SIG-M5 treated with dmso at 0.1 percent for 504 hours (cell line): ENCODE measurements around the gene ARMC3.
A peak's percentile ranks its signal among the peaks of the same experiment; 100 is the strongest.
"Not testable (repeated sequence)": the region's sequence is repeated elsewhere in the genome, so short reads cannot be mapped to it uniquely, and the experiment has no call there.

Source experiments
- DNase-seq: peaks from one replicate; lab custom pipeline; 2025; ENCODE audit not compliant: unreplicated experiment; lab: John Stamatoyannopoulos, UW

Gene ARMC3

DNA sequence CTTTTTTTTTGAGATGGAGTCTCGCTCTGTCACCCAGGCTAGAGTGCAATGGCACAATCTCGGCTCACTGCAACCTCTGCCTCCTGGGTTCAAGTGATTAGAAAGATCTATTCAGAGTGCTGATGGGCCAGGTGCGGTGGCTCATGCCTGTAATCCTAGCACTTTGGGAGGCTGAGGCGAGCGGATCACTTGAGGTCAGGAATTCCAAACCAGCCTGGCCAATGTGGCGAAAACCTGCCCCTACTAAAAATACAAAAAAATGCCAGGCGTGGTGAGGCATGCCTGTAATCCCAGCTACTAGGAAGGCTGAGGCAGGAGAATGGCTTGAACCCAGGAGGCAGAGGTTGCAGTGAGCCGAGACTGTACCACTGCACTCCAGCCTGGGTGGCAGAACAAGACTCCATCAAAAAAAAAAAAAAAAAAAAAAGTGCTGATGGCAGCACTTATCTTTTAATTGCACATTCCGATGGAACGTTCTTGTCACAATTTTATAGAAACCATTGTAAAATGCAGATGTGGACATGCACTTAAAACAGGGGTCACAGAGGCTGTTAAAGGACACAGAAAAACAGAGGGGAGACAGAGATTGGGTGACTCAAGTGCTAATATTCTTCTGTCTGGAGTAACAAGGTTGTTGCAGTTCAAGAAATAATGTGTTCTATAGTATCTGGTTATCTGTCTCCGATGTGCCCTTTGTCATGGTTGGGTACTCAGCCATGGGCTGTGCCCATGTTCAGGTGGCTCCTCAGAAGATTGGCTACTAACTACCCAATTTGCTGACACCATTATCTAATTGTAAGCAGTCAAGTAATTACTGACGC, 142.4 kb downstream of the ARMC3 start:
- not testable (repeated sequence) for DNase-seq

DNA sequence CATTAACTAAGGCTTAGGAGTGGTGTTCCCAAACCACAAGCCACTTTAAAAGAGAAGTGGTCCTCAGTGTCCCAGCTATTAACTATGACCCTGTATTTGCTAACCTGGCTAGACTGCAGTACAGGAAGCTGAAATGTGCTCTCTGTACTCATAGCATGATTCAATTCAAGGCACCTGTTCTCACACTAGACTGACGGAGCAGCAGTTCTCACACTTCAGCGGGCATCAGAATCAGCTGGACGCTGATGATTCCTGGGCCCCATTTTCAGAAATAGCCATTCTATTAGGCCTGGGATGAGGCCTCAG, 143.0 kb downstream of the ARMC3 start:
- no peak for DNase-seq

DNA sequence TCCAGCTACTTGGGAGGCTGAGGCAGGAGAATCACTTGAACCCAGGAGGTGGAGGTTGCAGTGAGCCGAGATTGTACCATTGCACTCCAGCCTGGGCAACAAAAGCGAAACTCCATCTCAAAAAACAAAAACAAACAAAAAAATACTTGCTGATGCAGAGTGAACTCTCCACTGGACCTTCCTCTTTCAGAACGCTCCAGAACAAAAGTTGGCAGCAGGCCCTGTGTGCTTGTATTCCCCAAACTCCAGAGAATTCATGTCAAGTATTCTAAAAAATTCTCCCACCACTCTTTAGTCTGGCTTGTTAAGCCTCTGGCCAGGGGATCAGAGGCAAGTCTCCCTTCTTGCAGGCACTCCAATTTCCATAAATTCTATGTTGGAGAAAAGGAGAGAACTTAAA, 144.7 kb downstream of the ARMC3 start:
- not testable (repeated sequence) for DNase-seq

DNA sequence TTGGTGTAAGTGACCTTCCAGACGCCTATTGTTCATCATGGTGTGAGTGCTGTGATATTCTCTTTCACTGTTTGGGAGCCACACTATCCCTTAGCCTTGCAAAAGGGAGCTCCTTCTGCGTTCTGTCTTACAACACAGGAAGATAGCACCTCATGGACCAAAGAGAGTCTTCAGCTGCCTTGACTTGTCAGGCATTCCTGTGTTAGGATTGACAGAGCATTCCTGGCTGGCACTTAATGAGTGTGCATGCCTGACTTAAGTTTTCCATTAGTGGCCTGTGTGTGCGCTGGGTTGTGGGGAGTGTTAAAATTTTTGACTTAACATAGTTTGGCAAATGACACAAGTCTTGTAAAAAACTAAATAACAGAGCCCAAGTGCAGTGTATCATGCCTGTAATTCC, 145.7 kb downstream of the ARMC3 start:
- DNase-seq = no peak

DNA sequence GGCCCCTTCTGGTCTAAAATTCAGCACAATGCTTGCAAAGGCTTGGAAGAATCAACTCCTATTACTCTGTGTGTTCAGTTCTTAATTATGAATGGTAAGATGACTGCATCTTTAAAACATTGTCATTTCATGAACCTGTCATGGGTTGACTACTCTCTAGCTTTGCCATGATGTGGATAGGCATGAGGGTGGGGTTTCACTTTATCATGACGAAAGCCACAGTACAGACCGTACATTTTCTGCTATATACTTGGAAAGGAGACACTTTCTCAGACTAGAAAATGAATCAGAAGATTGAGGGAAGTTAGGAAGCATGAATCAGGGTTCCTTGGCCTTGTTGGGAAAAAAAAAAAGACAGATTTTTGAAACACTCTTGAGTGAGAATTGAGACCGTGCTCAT, 147.8 kb downstream of the ARMC3 start:
- DNase-seq = no peak

DNA sequence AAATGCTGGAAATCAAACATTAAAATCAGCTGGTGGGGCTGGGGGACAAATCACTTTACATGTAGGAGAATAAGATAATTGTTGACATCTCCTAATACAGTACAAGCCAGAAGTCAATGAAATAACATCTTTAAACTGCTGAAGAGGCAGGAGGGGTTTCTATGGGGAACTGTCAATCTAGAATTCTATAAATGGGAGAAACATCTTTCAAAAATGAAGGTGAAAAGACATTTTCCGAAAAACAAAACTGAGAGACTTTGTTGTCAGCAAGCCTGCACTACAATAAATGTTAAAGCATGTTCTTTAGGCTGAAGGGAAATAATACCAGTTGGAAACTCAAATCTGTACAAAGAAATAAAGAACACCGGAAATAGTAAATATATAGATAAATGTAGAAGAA, 150.3 kb downstream of the ARMC3 start:
- no peak for DNase-seq

DNA sequence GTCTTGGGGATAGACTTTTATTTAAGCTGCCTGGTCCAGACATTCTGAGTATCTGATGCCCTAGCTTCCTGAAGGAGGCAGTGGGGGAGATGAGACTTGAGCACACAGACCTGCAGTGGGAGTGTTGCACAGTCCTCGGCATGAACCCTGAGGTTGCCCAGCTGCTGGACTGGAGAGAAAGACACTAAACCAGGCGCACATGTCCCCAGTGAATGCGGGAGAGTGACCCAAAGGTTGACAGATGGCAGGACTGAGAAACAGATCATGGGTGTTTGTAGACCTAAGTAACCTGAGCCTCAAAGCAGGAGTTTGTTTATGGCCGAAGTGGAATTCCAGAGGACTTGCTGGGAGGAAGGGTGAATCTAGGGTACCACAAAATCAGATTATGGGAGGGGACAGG, 151.8 kb downstream of the ARMC3 start:
- DNase-seq = no peak

DNA sequence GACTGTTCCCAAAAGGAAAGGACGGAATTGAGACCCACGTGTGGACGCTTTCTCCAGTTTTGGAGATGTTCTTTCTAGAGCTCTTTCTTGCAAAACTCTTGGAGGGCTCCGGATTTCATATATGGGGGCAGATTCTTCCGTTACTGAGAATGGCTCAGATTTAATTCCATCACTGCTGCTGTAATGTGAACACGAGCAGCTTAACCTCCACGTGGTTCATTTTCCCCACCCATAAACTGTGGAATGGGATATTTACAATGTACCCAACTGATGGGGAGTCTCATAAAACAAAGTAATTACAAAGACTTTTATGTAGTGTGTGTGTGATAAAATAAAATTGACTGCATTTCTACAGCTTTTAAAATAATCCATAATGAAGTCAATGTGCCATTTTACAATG, 152.4 kb downstream of the ARMC3 start:
- DNase-seq = no peak

DNA sequence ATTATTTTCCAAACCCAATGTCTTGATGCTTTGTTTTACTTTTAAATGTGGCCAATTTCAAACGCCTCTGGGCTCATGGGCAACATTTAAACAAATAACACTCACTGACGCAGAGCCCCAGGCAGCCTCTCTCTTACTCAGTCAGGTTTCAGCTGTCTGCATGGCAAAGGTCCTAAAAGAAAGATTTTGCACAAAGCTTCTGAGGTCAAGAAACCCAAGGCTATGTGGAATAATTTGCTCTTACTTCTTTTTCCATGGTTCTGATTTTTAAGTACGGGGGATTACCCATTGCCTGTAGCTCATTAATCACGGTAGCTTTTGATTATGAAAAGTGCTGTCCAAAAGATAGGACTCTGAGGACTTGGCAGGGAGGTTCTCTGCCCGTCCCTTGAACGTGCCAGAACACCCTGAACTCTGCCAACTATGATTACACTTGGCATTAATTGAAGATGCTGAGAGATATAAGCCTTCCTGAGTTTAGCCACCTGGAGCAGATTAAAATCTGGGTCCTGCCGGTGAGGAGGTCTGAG, 153.4 kb downstream of the ARMC3 start:
- DNase-seq = no peak

DNA sequence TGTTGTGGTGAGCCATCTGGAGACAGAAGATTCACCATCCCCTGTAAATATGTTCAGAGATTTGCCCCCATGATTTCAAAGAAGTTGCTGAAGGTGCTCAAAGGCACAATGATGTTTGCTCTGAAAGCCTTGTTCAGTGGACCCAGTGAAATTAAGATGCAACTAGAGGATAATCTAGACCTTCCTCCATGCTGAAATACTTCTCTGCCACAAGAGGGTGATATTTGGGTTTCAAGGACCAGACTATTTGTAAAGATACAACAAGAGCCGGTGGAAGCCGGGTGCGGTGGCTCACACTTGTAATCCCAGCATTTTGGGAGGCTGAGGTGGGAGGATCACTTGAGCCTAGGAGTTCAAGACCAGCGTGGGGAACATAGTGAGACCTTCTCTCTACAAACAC, 154.0 kb downstream of the ARMC3 start:
- DNase-seq = peak; percentile 22
